ENCODE measurements around the gene APLP2. TPM values are rescaled to one million over a fixed set of nuclear protein-coding genes. Genes with fewer than 3 reads are reported as not detected.

The APLP2 gene
- total RNA-seq, 1 experiment from 2014 or later: 345 TPM

GRCh38 chr11:130102301-130103249 lies 32.9 kb downstream of the APLP2 start (continued):
- TF ChIP-seq ARID4B (CRISPR knock-in tag; IDR thresholded peaks at IDR 0.05; ENCODE audit: borderline replicate concordance): no peak
- no peak for TF ChIP-seq ATF2 (CRISPR knock-in tag; IDR thresholded peaks at IDR 0.05; ENCODE audit: borderline replicate concordance, low read depth)
- TF ChIP-seq ZBTB43 (CRISPR knock-in tag; IDR thresholded peaks at IDR 0.05): no peak
- TF ChIP-seq ZNF263 (CRISPR knock-in tag; IDR thresholded peaks at IDR 0.05; ENCODE audit: low read depth): no peak

- Mint-ChIP-seq H3K27me3 (ENCODE audit: low read depth) (no peaks in the 10 kb centered on the region), H3K9me3 (peaks cover 13% of the 10 kb centered on the region), H3K27ac (peak overlapping the region; percentile 31; the same call in 1 of the 2 replicates), H3K4me1 (peaks cover 43% of the 10 kb centered on the region), H3K4me3 (no peak overlapping the region), H3K36me3 (peaks cover 22% of the 10 kb centered on the region)
- ATAC-seq: no peak
- ChIA-PET CTCF (interaction anchor here (0.7 to 1.6 kb wide), 3 partner anchors 29 to 445 kb away, joined by 3 to 5 read pairs (median 5); no protein-coding TSS in a partner anchor), POLR2A (no interaction called here)
- no peak for DNase-seq (ENCODE audit: low spot score)
- TF ChIP-seq RORB (CRISPR knock-in tag; IDR thresholded peaks at IDR 0.05): no peak
- no peak for TF ChIP-seq ETV6 (CRISPR knock-in tag; IDR thresholded peaks at IDR 0.05)
- no peak for TF ChIP-seq ZNF121 (CRISPR knock-in tag; IDR thresholded peaks at IDR 0.05)
- TF ChIP-seq E2F5 (CRISPR knock-in tag; IDR thresholded peaks at IDR 0.05): no peak
- TF ChIP-seq AFF4 (CRISPR knock-in tag; IDR thresholded peaks at IDR 0.05; ENCODE audit: borderline replicate concordance): no peak
- no peak for TF ChIP-seq ZNF281 (CRISPR knock-in tag; IDR thresholded peaks at IDR 0.05)
- no peak for TF ChIP-seq NFYB (CRISPR knock-in tag; conservative IDR thresholded peaks at IDR 0.05; ENCODE audit: low read depth)
- TF ChIP-seq STAT6 (CRISPR knock-in tag; conservative IDR thresholded peaks at IDR 0.05; ENCODE audit: low read depth): no peak
- TF ChIP-seq SP1 (CRISPR knock-in tag; conservative IDR thresholded peaks at IDR 0.05): no peak
- no peak for TF ChIP-seq SMAD3 (CRISPR knock-in tag; IDR thresholded peaks at IDR 0.05; ENCODE audit: borderline replicate concordance)
Measured at GRCh38 chr11:130103296-130103814, 33.7 kb downstream of the APLP2 start.

All from WTC11 (cell line).